ENCODE measurements around the gene SLC22A5. TPM values are rescaled to one million over a fixed set of nuclear protein-coding genes. Genes with fewer than 3 reads are reported as not detected.

SLC22A5 gene
- total and polyA plus RNA-seq, 2 of the 8 experiments (the other 6 are each of a cell fraction or from before 2014, with no cell fraction given): 4.0 to 9.0 TPM

- no peak for TF ChIP-seq CHD7 (IDR thresholded peaks at IDR 0.05; ENCODE audit: insufficient replicate concordance, low read length)
- TF ChIP-seq CHD2 (IDR thresholded peaks at IDR 0.05; ENCODE audit: low read length): no peak
- no peak for TF ChIP-seq POLR2AphosphoS5 (IDR thresholded peaks at IDR 0.05; ENCODE audit: low read depth, low read length)
- TF ChIP-seq JUND (IDR thresholded peaks at IDR 0.05; ENCODE audit: low read length): no peak
- no peak for TF ChIP-seq MAX (IDR thresholded peaks at IDR 0.05)
- no peak for TF ChIP-seq CEBPB (IDR thresholded peaks at IDR 0.05; ENCODE audit: low read depth, low read length)
- TF ChIP-seq BCL11A (IDR thresholded peaks at IDR 0.05; ENCODE audit: low read depth in 2 of 2, low read length in 2 of 2): no peak
- no peak for TF ChIP-seq POU5F1 (IDR thresholded peaks at IDR 0.05; ENCODE audit: low read depth, low read length)
- TF ChIP-seq HDAC6 (IDR thresholded peaks at IDR 0.05; ENCODE audit: low read depth, low read length): no peak
- TF ChIP-seq E2F6 (IDR thresholded peaks at IDR 0.05): no peak
- TF ChIP-seq RFX5 (IDR thresholded peaks at IDR 0.05; ENCODE audit: borderline replicate concordance, low read depth, low read length): no peak
- TF ChIP-seq SUZ12 (IDR thresholded peaks at IDR 0.05; ENCODE audit: low read length): no peak
These were observed 54.0 kb downstream of the SLC22A5 start (continued) for GRCh38 chr5:132423438-132423898.

All from H1 (cell line).